ENCODE data around the gene INTS6L.
A peak's percentile ranks its signal among the peaks of the same experiment; 100 is the strongest.

INTS6L gene

DNA sequence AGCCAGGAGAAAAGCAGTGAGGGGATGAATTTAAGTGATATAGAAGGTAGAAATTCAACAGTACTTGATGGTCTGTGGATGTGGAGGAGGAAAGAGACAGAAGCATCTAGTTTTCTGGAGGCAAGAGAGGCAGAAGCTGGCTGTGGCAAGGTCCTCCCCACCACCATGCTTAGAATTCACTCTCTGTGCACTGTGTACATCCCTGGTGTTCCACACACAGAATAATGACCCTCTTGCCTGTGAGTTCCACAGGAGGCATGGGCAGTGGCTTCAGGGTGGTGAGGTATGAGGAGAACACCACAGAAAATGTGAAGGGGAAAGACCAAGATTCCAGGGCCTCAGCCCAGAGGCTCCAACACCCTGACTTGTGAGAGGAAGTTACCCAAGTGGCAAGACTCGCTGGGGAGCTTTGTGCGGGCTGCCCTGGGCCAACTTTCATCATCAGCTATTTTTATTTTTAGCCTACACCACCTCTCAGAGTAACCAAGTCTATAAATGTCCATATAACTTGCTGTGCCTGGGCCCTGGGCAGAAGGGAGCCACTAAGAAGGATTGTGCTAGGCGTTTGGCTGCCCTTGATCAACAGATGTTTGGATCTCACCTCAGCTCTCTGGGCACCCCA lies 7.8 kb upstream of the INTS6L start:
- no peak for TF ChIP-seq POLR2A (IDR thresholded peaks at IDR 0.05; ENCODE audit: low read length)
- no peak for TF ChIP-seq GATA1 (IDR thresholded peaks at IDR 0.05; ENCODE audit: low read depth, low read length)
- DNase-seq: no peak

DNA sequence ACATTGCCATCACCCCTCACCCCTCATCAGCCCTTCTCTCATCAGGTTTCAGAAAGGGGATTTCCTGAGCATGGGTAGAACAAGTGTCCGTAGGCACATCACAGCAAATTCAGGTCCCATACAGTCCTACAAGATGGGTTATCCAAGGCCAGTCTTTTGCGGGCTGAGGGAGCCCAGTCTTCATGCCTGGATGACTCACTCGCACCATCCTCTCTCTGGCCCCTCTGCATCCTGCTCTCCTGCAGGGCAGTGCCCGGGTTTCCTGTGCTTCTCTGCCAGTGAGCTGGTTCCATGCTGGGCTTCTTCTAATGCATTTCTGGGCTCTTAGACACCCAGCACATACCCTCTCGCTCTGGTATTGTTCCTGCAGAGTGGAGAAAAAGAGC lies 7.3 kb upstream of the INTS6L start:
- DNase-seq: no peak
- no peak for TF ChIP-seq POLR2A (IDR thresholded peaks at IDR 0.05; ENCODE audit: low read length)
- no peak for TF ChIP-seq GATA1 (IDR thresholded peaks at IDR 0.05; ENCODE audit: low read depth, low read length)

DNA sequence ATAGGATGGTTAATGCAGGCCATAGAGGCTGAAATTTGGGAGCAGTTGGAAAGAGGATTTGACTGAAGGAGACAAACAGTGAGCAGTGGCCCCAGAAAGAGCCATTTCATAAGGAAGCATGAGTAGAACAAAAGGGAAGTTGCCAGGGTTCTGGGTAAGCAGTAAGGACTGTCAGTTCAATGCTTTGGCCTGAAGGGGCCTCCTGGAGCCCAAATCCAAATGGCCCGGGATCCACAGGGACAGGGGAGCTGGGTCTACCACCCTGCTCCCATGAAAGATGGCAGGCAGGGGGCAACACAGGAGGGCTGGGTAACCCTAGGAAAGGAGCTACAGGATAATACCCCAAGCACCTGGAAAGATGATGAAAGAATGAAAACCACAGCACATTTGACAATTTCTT lies 4.1 kb upstream of the INTS6L start:
- peak in 1 of 2 experiments; percentile 1 for DNase-seq
- TF ChIP-seq GATA1 (IDR thresholded peaks at IDR 0.05; ENCODE audit: low read depth, low read length): no peak
- no peak for TF ChIP-seq POLR2A (IDR thresholded peaks at IDR 0.05; ENCODE audit: low read length)

DNA sequence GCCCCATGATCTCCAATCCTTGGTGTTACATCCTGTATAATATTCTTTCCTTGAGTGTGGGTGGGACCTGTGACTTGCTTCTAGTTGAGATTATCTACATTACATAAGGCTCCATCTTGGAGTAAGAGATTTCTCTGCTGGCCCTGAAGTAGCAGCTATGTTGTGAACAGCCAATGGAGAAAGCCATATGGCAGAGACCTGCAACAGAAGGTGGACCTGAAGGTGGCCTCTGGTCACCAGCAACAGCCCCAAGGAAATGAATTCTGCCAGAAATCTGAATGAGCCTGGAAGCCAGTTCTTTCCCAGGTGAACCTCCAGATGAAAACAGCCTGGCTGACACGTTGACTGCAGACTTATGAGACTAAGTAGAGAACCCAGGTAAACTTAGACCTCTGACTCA lies 2.3 kb upstream of the INTS6L start:
- no peak for TF ChIP-seq POLR2A (IDR thresholded peaks at IDR 0.05; ENCODE audit: low read length)
- TF ChIP-seq GATA1 (IDR thresholded peaks at IDR 0.05; ENCODE audit: low read depth, low read length): no peak
- no peak for DNase-seq

DNA sequence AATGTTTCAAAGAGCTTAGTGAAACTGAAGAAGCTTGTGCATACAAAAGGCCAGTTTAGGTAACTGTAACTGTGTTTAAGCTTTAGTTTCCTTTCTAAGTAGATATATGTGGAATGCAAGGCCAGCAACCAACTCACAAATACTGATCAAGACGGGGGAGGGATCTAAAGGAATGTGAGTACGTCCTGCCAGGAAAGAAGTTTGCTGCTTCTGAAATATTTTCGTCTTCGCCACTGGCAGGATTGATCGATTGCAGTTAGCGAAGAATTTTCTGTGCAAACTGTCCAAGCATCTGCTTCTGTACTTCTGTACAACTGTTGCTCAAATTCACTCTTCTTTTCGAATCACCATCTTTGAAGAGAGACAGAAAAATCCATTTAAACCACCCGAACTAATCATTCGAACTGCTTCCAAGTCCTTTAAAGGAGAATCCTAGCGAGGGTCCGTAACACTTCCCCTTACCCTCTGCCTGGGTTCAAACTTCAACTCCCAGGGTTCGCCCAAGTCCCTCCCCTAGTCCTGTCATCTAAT lies 373 bp upstream of the INTS6L start:
- TF ChIP-seq POLR2A (IDR thresholded peaks at IDR 0.05; ENCODE audit: low read length): no peak
- TF ChIP-seq GATA1 (IDR thresholded peaks at IDR 0.05; ENCODE audit: low read depth, low read length): no peak
- DNase-seq: no peak

DNA sequence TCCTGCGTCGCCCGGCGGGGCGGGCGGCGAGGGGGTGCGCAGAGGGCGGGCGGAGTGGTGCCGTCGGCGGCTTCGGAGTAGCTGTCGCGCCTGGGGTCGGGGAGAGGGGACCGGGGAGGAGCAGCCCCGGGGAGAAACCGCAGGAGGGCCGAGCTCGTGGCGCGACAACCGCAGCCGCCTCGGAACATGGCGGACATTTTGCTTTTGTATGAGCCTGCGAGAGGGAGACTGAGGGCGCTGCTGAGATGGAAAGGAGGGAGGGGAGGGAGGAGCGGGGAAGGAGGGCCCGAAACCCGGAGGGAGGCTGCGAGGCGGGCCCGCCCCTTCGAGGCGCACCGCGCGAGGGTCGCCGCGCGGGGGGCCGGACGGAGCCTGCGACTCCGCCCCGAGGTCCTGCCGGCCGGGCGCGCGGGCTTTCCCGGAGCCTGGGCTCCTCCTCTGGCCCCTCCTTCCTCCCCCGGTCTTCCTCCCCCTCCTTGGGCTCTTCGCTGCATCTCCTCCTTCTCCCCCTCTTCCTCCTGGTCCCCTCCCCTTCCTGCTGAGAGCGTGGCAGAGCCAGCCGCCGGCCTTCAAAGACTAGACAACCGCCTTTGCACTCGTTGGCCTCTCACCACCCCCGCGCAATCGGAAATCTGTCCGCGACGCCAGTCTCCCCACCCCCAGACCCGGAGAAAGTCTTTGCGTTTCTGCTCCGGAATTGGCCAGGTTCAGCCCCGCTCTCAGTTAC lies 1.1 kb downstream of the INTS6L start:
- peak; percentile 88 to 90 for DNase-seq
- peak; percentile 70 for TF ChIP-seq POLR2A (IDR thresholded peaks at IDR 0.05; ENCODE audit: low read length)
- TF ChIP-seq GATA1 (IDR thresholded peaks at IDR 0.05; ENCODE audit: low read depth, low read length): no peak

DNA sequence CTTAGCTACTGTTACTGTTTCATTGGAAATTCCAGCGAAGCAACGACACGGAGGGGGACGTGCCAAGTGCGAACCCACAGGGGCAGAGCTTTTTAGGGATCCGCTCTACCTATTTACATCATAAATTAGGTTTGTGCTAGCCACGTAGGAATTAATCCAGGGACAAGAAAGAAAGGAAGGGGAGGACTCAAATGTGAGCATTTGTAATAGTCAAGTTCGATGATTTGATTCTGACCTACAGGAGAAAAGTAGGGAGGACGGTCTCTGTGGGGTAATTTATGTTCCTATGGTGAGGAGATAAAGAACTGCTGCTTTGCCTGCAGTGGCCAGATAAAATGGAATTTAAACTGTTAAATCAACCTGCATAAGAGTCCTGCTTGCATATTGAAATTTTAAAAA lies 1.7 kb downstream of the INTS6L start:
- TF ChIP-seq GATA1 (IDR thresholded peaks at IDR 0.05; ENCODE audit: low read depth, low read length) (no peak), POLR2A (IDR thresholded peaks at IDR 0.05; ENCODE audit: low read length) (peak; percentile 54)
- DNase-seq: peak; percentile 76 to 88

DNA sequence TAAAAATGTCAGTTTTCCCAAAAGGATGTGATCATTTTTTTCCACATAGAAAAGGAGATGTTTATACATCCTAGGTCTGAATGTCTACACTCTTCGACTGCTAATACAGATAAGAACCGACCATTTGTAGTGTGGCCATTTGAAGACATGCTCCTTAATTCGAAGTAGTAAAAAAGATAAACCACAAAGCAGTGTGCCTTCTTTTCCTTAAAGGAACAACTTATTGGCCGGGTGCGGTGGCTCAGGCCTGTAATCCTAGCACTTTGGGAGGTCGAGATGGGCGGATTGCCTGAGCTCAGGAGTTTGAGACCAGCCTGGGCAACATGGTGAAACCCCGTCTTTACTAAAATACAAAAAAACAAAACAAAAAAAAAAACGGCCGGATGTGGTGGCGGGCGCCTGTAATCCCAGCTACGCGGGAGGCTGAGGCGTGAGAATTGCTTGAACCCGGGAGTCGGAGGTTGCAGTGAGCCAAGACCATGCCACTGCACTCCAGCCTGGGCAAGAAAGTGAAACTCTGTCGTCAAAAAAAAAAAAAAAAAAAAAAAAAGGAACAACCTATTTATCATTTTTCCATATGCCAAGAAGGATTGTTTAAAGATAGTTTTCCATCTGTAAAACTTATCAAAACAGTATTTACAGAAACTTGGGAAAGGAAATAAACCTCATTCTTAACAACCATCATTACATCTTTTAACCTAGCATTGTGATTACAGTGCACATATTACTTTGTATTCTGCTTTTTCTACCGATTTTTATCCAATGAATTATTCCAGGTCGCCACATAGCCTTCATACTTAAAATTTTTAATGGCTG lies 2.6 kb downstream of the INTS6L start:
- TF ChIP-seq POLR2A (IDR thresholded peaks at IDR 0.05; ENCODE audit: low read length) (no peak), GATA1 (IDR thresholded peaks at IDR 0.05; ENCODE audit: low read depth, low read length) (no peak)
- DNase-seq: peak; percentile 43 to 56

DNA sequence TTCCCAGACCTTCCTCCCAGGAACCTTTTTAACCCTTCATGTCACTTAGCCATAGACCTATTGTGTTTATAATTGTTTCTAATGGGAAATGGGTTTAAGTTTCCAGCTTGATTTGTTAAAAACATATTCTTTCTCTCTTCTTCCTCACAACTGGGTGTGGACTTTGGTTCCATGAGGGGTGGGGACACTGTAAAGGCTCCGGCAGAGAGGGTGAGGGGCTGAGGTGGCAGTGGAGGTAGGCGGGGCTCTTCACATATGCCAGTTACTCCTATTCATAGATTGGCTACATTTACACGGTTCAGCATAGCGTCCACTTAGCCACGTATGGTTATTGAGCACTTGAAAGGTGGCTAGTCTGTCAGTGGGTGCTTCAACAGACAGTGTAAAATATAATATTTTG lies 7.8 kb downstream of the INTS6L start:
- no peak for DNase-seq
- no peak for TF ChIP-seq GATA1 (IDR thresholded peaks at IDR 0.05; ENCODE audit: low read depth, low read length)
- no peak for TF ChIP-seq POLR2A (IDR thresholded peaks at IDR 0.05; ENCODE audit: low read length)

DNA sequence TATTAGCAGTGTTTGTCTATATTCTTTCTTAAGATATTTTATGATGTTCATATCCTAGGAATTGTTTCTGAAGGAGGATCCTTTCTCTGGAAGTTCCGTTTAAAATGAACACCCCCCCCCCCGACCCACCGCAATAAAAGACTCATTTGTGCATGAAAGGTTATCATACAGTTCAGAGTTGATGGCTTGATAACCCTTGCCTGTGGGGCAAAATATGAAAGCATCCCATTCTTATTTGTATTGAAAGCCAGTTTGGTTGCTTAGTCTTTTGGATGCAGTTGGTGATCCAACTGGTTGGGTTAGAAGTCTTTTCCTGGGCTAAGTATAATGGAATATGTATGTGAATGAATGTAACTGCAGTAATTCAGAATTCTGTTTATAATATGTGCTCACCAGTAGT lies 8.3 kb downstream of the INTS6L start:
- no peak for DNase-seq
- TF ChIP-seq GATA1 (IDR thresholded peaks at IDR 0.05; ENCODE audit: low read depth, low read length): no peak
- TF ChIP-seq POLR2A (IDR thresholded peaks at IDR 0.05; ENCODE audit: low read length): no peak

DNA sequence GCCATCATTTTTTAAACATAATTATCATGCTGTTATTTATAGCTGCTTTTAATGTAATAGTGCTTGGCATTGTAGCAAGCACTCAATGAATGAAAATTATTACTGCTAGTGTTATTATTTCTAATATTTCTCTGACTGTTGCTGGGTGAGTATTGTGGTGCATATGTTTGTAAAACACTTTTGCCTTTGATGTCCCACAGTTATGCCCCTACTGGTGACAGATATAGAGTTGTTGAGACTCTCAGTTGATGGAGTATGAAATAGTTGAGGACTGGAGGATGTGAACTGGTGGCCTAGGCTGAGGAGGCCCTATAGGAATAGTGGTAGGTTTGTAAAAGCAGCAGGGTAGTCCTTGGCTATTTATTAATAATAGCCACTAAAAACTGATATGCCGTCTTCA lies 9.6 kb downstream of the INTS6L start:
- no peak for TF ChIP-seq GATA1 (IDR thresholded peaks at IDR 0.05; ENCODE audit: low read depth, low read length)
- TF ChIP-seq POLR2A (IDR thresholded peaks at IDR 0.05; ENCODE audit: low read length): no peak
- peak in 1 of 2 experiments; percentile 3 for DNase-seq

DNA sequence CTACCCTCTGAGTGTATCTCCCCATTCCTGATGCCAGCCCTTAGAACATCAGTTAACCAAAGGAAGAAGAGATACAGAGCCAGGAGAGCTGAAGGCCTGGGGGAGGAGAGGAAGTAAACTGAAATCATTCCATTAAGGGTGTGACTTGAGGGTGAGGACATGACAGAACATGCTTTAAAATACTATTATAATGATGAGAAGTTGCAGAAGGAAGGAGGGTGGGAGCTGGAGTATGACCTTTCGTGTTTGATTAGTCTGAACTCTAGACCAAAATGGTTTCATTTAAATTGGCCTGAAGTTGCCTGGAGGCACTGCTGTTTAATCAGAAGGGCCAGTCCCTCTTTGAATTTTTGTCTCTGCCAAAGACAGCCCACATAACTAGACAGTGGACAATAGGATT lies 11.4 kb downstream of the INTS6L start:
- DNase-seq: no peak
- TF ChIP-seq POLR2A (IDR thresholded peaks at IDR 0.05; ENCODE audit: low read length) (no peak), GATA1 (IDR thresholded peaks at IDR 0.05; ENCODE audit: low read depth, low read length) (no peak)

DNA sequence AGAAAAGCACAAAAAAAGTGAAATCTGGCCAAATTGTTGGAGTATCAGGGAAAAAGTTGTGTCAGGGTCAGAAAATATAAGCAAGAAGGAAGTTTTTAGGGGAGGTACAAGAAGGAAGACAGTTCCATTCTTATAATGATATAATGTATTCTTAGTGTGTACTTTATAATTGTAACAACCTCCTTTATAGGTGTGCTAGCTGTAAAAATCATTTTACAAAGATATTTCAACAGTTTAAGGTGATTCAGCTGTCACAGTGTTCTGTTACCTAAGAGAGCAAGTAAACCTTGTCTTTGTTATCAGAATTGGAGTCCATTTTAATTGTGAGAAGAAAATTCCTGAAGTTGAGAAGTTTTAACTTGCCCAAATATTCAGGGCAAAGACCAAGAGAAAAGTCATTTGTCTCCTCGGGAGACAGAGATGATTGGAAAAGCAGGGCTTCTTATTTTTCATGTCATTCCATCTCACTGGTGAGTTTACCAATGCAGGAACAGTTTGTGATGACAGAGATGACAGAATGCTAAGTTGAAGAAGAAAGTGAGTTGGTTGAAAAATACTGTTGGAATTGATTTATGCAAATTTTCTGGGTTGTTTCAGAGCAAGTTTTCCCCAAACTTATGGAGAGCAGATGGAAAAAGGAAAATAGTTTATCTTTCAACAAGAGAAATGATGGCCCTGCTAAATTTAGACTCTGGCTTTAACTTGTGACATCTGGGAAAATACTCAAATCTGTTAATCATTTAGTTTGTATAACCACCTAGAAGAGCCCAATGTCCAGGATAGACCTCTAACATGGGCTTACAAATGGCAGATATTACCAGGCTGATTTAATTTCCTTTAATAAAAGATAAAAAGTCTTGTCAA lies 14.8 kb downstream of the INTS6L start:
- TF ChIP-seq POLR2A (IDR thresholded peaks at IDR 0.05; ENCODE audit: low read length) (no peak), GATA1 (IDR thresholded peaks at IDR 0.05; ENCODE audit: low read depth, low read length) (no peak)
- no peak for DNase-seq
